Lower leg skin (tissue), 3 donors: ENCODE measurements around the gene PRDM16.

ENCODE experiments used
- CTCF ChIP-seq, 3 donors: fragments of 450-650 bp; IDR thresholded peaks; one replicate each; pipeline ENCODE4 v1.5.1; 2016; ENCODE audit warnings: antibody characterized with exemption in 3 of 3, mild to moderate bottlenecking in 3 of 3, moderate library complexity in 2 of 3
- POLR2A ChIP-seq, 2 donors: fragments of 450-650 bp; IDR thresholded peaks; one replicate each; pipeline ENCODE4 v1.6.1; 2016 to 2017; ENCODE audit warnings: antibody characterized with exemption in 2 of 2, mild to moderate bottlenecking in 1 of 2, moderate library complexity in 1 of 2

DNA sequence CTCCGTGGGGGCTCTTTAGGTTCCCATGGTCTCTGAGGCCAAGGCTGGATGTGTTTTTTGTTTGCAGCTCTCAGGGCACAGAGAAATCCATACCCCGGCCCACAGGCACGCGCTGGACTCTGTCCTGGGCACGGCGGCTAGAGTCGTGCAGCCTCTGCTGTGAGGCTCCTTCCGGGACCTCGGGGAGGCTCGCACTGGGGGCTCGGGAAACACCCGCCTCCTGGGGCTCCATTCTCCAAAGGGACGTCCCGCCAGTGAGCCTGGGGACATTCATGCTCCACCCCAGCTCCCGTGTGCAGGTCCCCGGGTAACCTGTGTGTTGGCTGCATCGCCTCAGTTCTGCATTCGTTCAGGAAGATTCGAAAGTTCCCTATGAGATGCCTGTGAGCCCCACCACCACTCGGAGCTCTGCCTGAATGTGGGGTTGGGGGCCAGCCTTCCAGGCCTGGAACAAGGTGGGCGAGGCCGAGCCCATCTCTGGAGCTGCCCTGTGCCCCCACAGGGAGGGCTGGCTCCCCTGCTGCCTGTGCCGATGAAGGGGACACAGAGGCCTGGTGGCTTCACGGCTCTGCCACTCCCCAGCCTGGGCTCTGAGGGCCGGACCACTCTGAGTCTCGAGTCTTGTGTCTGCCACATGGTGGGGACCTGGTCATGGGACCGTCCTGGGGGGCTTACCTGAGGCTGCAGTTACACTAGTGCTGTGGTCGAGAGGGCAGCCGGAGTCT, 203.5 kb downstream of the PRDM16 start:
- TF ChIP-seq CTCF (IDR thresholded peaks at IDR 0.05) (no peak), POLR2A (IDR thresholded peaks at IDR 0.05) (no peak)
